PC-9 (cell line): ENCODE measurements around the gene MR1. TPM values are rescaled to one million over a fixed set of nuclear protein-coding genes. Genes with fewer than 3 reads are reported as not detected.
A peak's percentile ranks its signal among the peaks of the same experiment; 100 is the strongest.

Experiments
- BruUV-seq: library from RNA; stranded (reverse); fragments of 400-500 nt; replicated peaks from 2 replicates; lab custom pipeline; 2021; lab: Mats Ljungman, UMichigan
- CTCF ChIA-PET: fragments of 300-600 bp; sonication (Branson Sonifier 250); formaldehyde crosslinking; loops from one replicate; lab custom pipeline; 2022; ENCODE audit warnings: antibody characterized with exemption; lab: Charles Lee
- POLR2A ChIA-PET: fragments of 300-600 bp; sonication (Branson Sonifier 250); formaldehyde crosslinking; loops from one replicate; lab custom pipeline; 2022; ENCODE audit warnings: antibody characterized with exemption; ENCODE audit not compliant: unreplicated experiment; lab: Charles Lee
- DNase-seq, 2 experiments: peaks; one replicate each; pipeline versions ENCODE4 v3.0.0 to v3.0.0-alpha.2; 2015 to 2022; ENCODE audit warnings: mixed read lengths in 1 of 2
- H2AFZ ChIP-seq: fragments of 200-600 bp; sonication (generic); 2 replicates; pipeline ENCODE4 v1.8.1; 2017; ENCODE audit warnings: antibody characterized with exemption
- H3F3A ChIP-seq: fragments of 200-600 bp; sonication (generic); 2 replicates; pipeline ENCODE4 v1.8.1; 2017; ENCODE audit warnings: antibody characterized with exemption, mild to moderate bottlenecking, low read depth; ENCODE audit not compliant: insufficient read depth
- H3K27ac ChIP-seq: fragments of 200-600 bp; sonication (generic); 2 replicates; pipeline ENCODE4 v1.6.1; 2016; ENCODE audit warnings: mixed run types
- H3K27me3 ChIP-seq: fragments of 200-600 bp; sonication (generic); 2 replicates; pipeline ENCODE4 v1.6.1; 2016; ENCODE audit warnings: low read depth, mixed run types; ENCODE audit not compliant: insufficient read depth
- H3K36me3 ChIP-seq: fragments of 200-600 bp; sonication (generic); 2 replicates; pipeline ENCODE4 v1.6.1; 2016; ENCODE audit warnings: low read depth, mixed run types
- H3K4me1 ChIP-seq: fragments of 200-600 bp; sonication (generic); replicated peaks from 2 replicates; pipeline ENCODE4 v1.6.1; 2016; ENCODE audit warnings: mixed run types; ENCODE audit not compliant: insufficient read depth
- H3K4me2 ChIP-seq: fragments of 200-600 bp; sonication (generic); 2 replicates; pipeline ENCODE4 v1.6.1; 2017; ENCODE audit warnings: mixed run types
- H3K4me3 ChIP-seq: fragments of 200-600 bp; sonication (generic); 2 replicates; pipeline ENCODE4 v1.6.1; 2016; ENCODE audit warnings: mixed run types
- H3K79me2 ChIP-seq: fragments of 200-600 bp; sonication (generic); 2 replicates; pipeline ENCODE4 v1.6.1; 2017; ENCODE audit warnings: low read depth, mixed run types
- H3K9me2 ChIP-seq: fragments of 200-600 bp; sonication (generic); 2 replicates; pipeline ENCODE4 v1.8.1; 2017; ENCODE audit warnings: mild to moderate bottlenecking; ENCODE audit not compliant: insufficient read depth
- H3K9me3 ChIP-seq: fragments of 200-600 bp; sonication (generic); 2 replicates; pipeline ENCODE4 v1.8.1; 2016; ENCODE audit warnings: low read depth; ENCODE audit not compliant: insufficient read depth
- H4K20me1 ChIP-seq: fragments of 200-600 bp; sonication (generic); 2 replicates; pipeline ENCODE4 v1.8.1; 2017; ENCODE audit not compliant: insufficient read depth
- EZH2 ChIP-seq: fragments of 200-600 bp; sonication (generic); IDR thresholded peaks from 2 replicates; pipeline ENCODE4 v1.8.0; 2017; ENCODE audit warnings: antibody characterized with exemption, low read depth
- intact Hi-C: fragments of 100-400 bp; cut with micrococcal nuclease; formaldehyde crosslinking; loops from one replicate; pipeline ENCODE4 v1.10.0; 2022; ENCODE audit not compliant: unreplicated experiment
- total RNA-seq: library from RNA; stranded (reverse); gene quantifications from 2 replicates; pipeline ENCODE4 v1.2.3, GENCODE V29; 2021
- TF ChIP-seq, protein P1 (sequence below): fragments of 200-600 bp; sonication (generic); conservative IDR thresholded peaks from 2 replicates; pipeline ENCODE4 v1.6.1; 2017; ENCODE audit warnings: mixed run types, antibody characterized with exemption, mild to moderate bottlenecking, moderate library complexity

Gene MR1
- total RNA-seq, 1 experiment from 2014 or later, result 15.5 TPM

DNA sequence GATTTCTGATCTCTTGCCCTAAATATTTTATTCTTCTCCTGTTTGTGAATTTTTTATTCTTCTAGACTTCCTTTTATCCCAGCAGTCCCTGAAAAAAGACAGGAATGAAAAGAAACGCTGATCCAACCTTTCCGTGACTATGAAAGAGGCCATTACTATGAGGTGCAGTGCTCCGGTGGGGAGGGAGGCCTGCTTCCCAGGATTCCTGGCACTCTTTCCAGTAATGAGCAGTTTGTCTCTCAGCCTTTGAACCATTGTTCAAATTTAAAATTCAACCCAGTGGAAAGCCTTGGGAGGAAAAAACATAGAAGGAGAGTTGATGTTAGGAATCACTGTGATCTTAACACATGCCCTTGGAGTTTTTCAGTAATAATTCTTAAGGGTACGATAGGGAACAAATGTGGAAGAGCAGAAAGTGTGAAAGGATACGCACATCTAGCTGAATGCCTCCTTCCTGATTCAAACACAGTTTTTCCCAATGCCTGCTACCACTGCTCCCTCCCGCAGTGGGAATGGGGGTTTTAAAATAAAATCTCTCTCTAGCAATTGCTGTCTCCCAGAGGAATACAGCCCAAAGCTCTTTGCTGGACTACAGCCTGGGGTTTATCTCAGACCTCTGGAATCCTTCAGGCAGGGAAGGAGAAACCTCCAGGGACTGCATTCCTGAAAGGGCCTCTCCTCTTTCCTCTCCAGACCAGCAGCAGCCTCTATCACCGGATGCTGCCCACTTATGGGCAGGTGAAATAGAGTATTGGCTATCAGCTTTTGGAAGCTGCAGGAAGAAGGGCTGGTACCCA is 60.8 kb downstream of the MR1 start:
- Histone ChIP-seq H3K36me3 (peaks cover 51% of the 10 kb centered on the region), H2AFZ (no peak overlapping the region), H3K4me3 (peak overlapping the region; percentile 91; the same call in 1 of the 2 replicates), H3K79me2 (peaks cover 67% of the 10 kb centered on the region), H3K9me2 (no peaks in the 10 kb centered on the region), H3K4me1 (peaks cover 49% of the 10 kb centered on the region), H4K20me1 (peaks cover 54% of the 10 kb centered on the region), H3K4me2 (peak overlapping the region; percentile 99; the same call in 1 of the 2 replicates), H3F3A (peaks cover 78% of the 10 kb centered on the region), H3K9me3 (no peaks in the 10 kb centered on the region), H3K27ac (peak overlapping the region; percentile 45), H3K27me3 (no peaks in the 10 kb centered on the region)
- ChIA-PET POLR2A (no interaction called here), CTCF (no interaction called here)
- BruUV-seq, result no TSS peak
- intact Hi-C loops, result loop anchor here (5.0 kb wide), 1 partner anchor 212 kb away; no protein-coding TSS in a partner anchor
- peak in 1 of 2 experiments; percentile 36 for DNase-seq
- no peak for TF ChIP-seq EZH2
- TF ChIP-seq, protein P1, sequence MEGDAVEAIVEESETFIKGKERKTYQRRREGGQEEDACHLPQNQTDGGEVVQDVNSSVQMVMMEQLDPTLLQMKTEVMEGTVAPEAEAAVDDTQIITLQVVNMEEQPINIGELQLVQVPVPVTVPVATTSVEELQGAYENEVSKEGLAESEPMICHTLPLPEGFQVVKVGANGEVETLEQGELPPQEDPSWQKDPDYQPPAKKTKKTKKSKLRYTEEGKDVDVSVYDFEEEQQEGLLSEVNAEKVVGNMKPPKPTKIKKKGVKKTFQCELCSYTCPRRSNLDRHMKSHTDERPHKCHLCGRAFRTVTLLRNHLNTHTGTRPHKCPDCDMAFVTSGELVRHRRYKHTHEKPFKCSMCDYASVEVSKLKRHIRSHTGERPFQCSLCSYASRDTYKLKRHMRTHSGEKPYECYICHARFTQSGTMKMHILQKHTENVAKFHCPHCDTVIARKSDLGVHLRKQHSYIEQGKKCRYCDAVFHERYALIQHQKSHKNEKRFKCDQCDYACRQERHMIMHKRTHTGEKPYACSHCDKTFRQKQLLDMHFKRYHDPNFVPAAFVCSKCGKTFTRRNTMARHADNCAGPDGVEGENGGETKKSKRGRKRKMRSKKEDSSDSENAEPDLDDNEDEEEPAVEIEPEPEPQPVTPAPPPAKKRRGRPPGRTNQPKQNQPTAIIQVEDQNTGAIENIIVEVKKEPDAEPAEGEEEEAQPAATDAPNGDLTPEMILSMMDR, result no peak

DNA sequence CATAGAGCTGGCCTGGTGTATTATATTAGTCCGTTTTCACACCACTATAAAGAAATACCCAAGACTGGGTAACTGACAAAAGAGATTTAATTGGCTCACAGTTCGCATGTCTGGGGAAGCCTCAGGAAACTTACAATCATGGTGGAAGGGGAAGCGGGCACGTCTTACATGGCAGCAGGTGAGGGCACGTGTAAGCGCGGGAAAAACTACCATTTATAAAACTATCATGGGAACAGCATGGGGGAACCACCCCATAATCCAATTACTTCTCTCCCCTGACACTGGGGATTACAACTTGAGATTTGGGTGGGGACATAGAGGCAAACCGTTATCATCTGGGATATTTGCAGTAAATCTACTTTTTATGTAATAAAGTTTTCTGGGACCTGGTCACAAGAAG is 61.5 kb downstream of the MR1 start:
- DNase-seq, result no peak
- H4K20me1 ChIP-seq, result peaks cover 47% of the 10 kb centered on the region
- H3K4me3 ChIP-seq, result no peak overlapping the region
- no peaks in the 10 kb centered on the region for H3K9me2 ChIP-seq
- H3K9me3 ChIP-seq, result no peaks in the 10 kb centered on the region
- H3K36me3 ChIP-seq, result peaks cover 44% of the 10 kb centered on the region
- ChIA-PET POLR2A (no interaction called here), CTCF (no interaction called here)
- H3K27ac ChIP-seq, result peak overlapping the region; percentile 45
- peaks cover 56% of the 10 kb centered on the region for H3K4me1 ChIP-seq
- peaks cover 61% of the 10 kb centered on the region for H3K79me2 ChIP-seq
- BruUV-seq, result no TSS peak
- no peak overlapping the region for H2AFZ ChIP-seq
- no peak for TF ChIP-seq EZH2
- no peaks in the 10 kb centered on the region for H3K27me3 ChIP-seq
- intact Hi-C loops, result no loop called here
- H3K4me2 ChIP-seq, result no peak overlapping the region
- H3F3A ChIP-seq, result peaks cover 84% of the 10 kb centered on the region

DNA sequence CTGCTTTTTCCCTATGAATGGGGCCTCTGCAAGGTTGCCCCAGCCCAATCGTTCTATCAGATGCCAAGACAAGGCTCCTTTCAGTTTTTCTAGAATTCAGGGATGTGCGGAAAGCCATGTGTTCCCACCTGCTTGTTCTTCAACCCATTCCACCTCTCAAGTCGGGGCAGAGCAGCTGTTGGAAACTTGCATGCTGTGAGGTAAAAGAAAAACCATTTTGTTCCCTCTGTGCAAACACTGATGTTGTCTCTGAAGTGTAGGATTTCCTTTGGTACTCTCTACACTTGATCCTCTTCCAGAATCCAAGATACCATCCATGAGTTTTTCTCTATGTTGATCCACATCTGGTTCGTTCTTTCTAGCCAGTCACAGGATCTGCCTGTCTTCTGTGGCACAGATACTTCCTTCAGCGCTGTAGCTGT is 62.0 kb downstream of the MR1 start:
- Histone ChIP-seq H4K20me1 (peaks cover 42% of the 10 kb centered on the region), H3K27ac (peak overlapping the region; percentile 45; the same call in 1 of the 2 replicates), H3K79me2 (peaks cover 55% of the 10 kb centered on the region), H3K36me3 (peaks cover 40% of the 10 kb centered on the region), H3K4me1 (peaks cover 61% of the 10 kb centered on the region), H3K9me2 (no peaks in the 10 kb centered on the region), H3K4me2 (no peak overlapping the region), H3F3A (peaks cover 89% of the 10 kb centered on the region), H3K27me3 (no peaks in the 10 kb centered on the region), H2AFZ (no peak overlapping the region), H3K9me3 (no peaks in the 10 kb centered on the region), H3K4me3 (no peak overlapping the region)
- intact Hi-C loops, result no loop called here
- CTCF ChIA-PET, result no interaction called here
- no peak for DNase-seq
- TF ChIP-seq EZH2, result no peak
- TF ChIP-seq, protein P1, result no peak
- BruUV-seq, result no TSS peak
- POLR2A ChIA-PET, result interaction anchor here (0.6 kb wide), 2 partner anchors 11 to 43 kb away, joined by 3 to 5 read pairs; no protein-coding TSS in a partner anchor
